GM12891 (cell line): ENCODE results near the gene TAF11L5.

Source experiments
- POLR2A ChIP-seq: IDR thresholded peaks from 2 replicates; pipeline ENCODE4 v1.6.1; 2011; ENCODE audit warnings: low read depth, low read length, control low read depth
- POLR2AphosphoS5 ChIP-seq: IDR thresholded peaks from 2 replicates; pipeline ENCODE4 v1.6.1; 2011; ENCODE audit warnings: low read depth, low read length, control low read depth
- TAF1 ChIP-seq: IDR thresholded peaks from 2 replicates; pipeline ENCODE4 v1.6.1; 2011; ENCODE audit warnings: low read depth, low read length, control low read depth

GRCh38 chr5:17482790-17483189 is 42.2 kb upstream of the TAF11L5 start:
- TF ChIP-seq POLR2A (no peak), POLR2AphosphoS5 (no peak), TAF1 (no peak)
